NT2/D1 (cell line): Measurements from ENCODE around the gene PARM1.

Source experiments
- YY1 ChIP-seq: IDR thresholded peaks from 2 replicates; pipeline ENCODE4 v1.6.1; 2011; ENCODE audit not compliant: insufficient read length, insufficient read depth
- ZNF274 ChIP-seq: IDR thresholded peaks from 2 replicates; pipeline ENCODE4 v1.6.1; 2011; ENCODE audit warnings: mild to moderate bottlenecking, low read depth, low read length

GRCh38 chr4:74886484-74886883 lies 46.4 kb upstream of the PARM1 start:
- TF ChIP-seq ZNF274 (no peak), YY1 (no peak)
